T-cell (primary cell): ENCODE measurements around the gene COL19A1. TPM values are rescaled to one million over a fixed set of nuclear protein-coding genes. Genes with fewer than 3 reads are reported as not detected.

Experiments used
- ATAC-seq, 4 experiments: fragments of 200-7000 bp in 3 of 4; fragments of 150-1000 bp in 1 of 4; cut with Tn5 transposase; replicated peaks in 1 of 4; 1 replicate in 3 of 4; 2 replicates in 1 of 4; pipeline ENCODE4 v1.10.0; 2021; ENCODE audit warnings: moderate library complexity in 3 of 4, mild to moderate bottlenecking in 2 of 4, moderate number of reproducible peaks in 1 of 4
- CTCF ChIA-PET, 2 donors: fragments of 300-600 bp; sonication (Branson Sonifier 250); formaldehyde crosslinking; loops; one replicate each; lab custom pipeline; 2022; ENCODE audit warnings: antibody characterized with exemption in 2 of 2; lab: Charles Lee
- POLR2A ChIA-PET, 2 donors: fragments of 300-600 bp; sonication (Branson Sonifier 250); formaldehyde crosslinking; loops; one replicate each; lab custom pipeline; 2022; ENCODE audit warnings: antibody characterized with exemption in 2 of 2; lab: Charles Lee
- DNase-seq, 35 experiments: peaks; one replicate each; pipeline versions ENCODE4 v3.0.0 to v3.0.0-alpha.2; 2013 to 2023
- H3K27ac ChIP-seq: one replicate; pipeline ENCODE4 v1.5.1; 2013; ENCODE audit warnings: low read length
- H3K27me3 ChIP-seq, 2 experiments: replicated peaks in 1 of 2; 1 replicate in 1 of 2; 2 replicates in 1 of 2; pipeline versions ENCODE4 v1.6.1 to v1.7.0; 2013; ENCODE audit warnings: low read length in 1 of 2, mixed read lengths in 1 of 2; ENCODE audit not compliant: control insufficient read depth in 2 of 2, insufficient read depth in 2 of 2; ENCODE audit errors: extremely low read depth in 1 of 2
- H3K36me3 ChIP-seq, 2 donors: 1 replicate in 1 of 2; 2 replicates in 1 of 2; pipeline versions ENCODE4 v1.6.1 to v1.7.0; 2013; ENCODE audit warnings: low read length in 1 of 2; ENCODE audit not compliant: control insufficient read depth in 2 of 2, insufficient read depth in 1 of 2; ENCODE audit errors: extremely low read depth in 1 of 2
- H3K4me1 ChIP-seq, 2 experiments: 1 replicate in 1 of 2; 2 replicates in 1 of 2; pipeline versions ENCODE4 v1.6.1 to v1.7.0; 2013; ENCODE audit warnings: low read length in 2 of 2, mixed read lengths in 1 of 2; ENCODE audit not compliant: insufficient read depth in 2 of 2, control insufficient read depth in 1 of 2; ENCODE audit errors: extremely low read depth in 1 of 2
- H3K4me3 ChIP-seq, 2 donors: 1 replicate in 1 of 2; 2 replicates in 1 of 2; pipeline versions ENCODE4 v1.5.1 to v1.7.0; 2013; ENCODE audit warnings: mild to moderate bottlenecking in 2 of 2, low read length in 1 of 2, moderate library complexity in 1 of 2; ENCODE audit not compliant: control insufficient read depth in 1 of 2; ENCODE audit errors: extremely low read depth in 1 of 2
- H3K9me3 ChIP-seq: 2 replicates; pipeline ENCODE4 v1.7.0; 2013
- H3K27ac Mint-ChIP-seq, 2 donors: one replicate each; pipeline ENCODE4 v1.8.0; 2020 to 2021; ENCODE audit warnings: mild to moderate bottlenecking in 2 of 2, mixed read lengths in 2 of 2
- H3K27me3 Mint-ChIP-seq, 2 donors: one replicate each; pipeline ENCODE4 v1.8.0; 2021 to 2022; ENCODE audit warnings: mixed read lengths in 2 of 2
- H3K36me3 Mint-ChIP-seq: one replicate; pipeline ENCODE4 v1.8.0; 2021; ENCODE audit warnings: mixed read lengths
- H3K4me1 Mint-ChIP-seq, 3 donors: one replicate each; pipeline ENCODE4 v1.8.0; 2020 to 2022; ENCODE audit warnings: mixed read lengths in 3 of 3, mild to moderate bottlenecking in 1 of 3
- H3K4me3 Mint-ChIP-seq, 3 donors: one replicate each; pipeline ENCODE4 v1.8.0; 2020 to 2022; ENCODE audit warnings: mild to moderate bottlenecking in 3 of 3, mixed read lengths in 3 of 3, moderate library complexity in 3 of 3
- H3K9me3 Mint-ChIP-seq, 3 donors: one replicate each; pipeline ENCODE4 v1.8.0; 2020 to 2022; ENCODE audit warnings: mixed read lengths in 3 of 3
- WGBS: methylation state at CpG from one replicate; pipeline ENCODE4 v1.1.5; 2013; ENCODE audit warnings: missing lambda C conversion rate; ENCODE audit not compliant: insufficient coverage; 5-methylcytosine and 5-hydroxymethylcytosine counted together
- total RNA-seq, 35 experiments: library from RNA in 6 of 35; stranded (reverse) in 6 of 35; fragments of 120-200 nt in 1 of 35; gene quantifications; one replicate each; pipeline versions ENCODE4 v1.2.1 to v1.2.4 and lab custom pipeline; 2013 to 2026

The COL19A1 gene
- total RNA-seq, 5 donors from 2014 or later (not counting 1 experiment from before 2014, with no cell fraction given), result 0.42 to 2.3 (median 0.55) TPM

GRCh38 chr6:69900869-69901268 lies 34.5 kb downstream of the COL19A1 start:
- no peaks in the 10 kb centered on the region for H3K9me3 ChIP-seq
- CTCF ChIA-PET, result no interaction called here
- no peak for DNase-seq
- peaks cover 0 to 1% (median 0%) of the 10 kb centered on the region in 3 donors for H3K9me3 Mint-ChIP-seq
- H3K4me3 ChIP-seq, result no peak overlapping the region
- no peak overlapping the region for H3K27ac Mint-ChIP-seq
- no peak overlapping the region for H3K27ac ChIP-seq
- no peaks in the 10 kb centered on the region for H3K4me1 ChIP-seq
- no peaks in the 10 kb centered on the region for H3K36me3 ChIP-seq
- H3K4me1 Mint-ChIP-seq, result no peaks in the 10 kb centered on the region
- no peaks in the 10 kb centered on the region for H3K27me3 Mint-ChIP-seq
- no peaks in the 10 kb centered on the region for H3K36me3 Mint-ChIP-seq
- peaks cover 0 to 12% of the 10 kb centered on the region in 2 experiments for H3K27me3 ChIP-seq
- POLR2A ChIA-PET, result no interaction called here
- WGBS, result no CpG with 5 or more reads among the region's 2 CpGs
- H3K4me3 Mint-ChIP-seq, result no peak overlapping the region
- no peak for ATAC-seq

GRCh38 chr6:69901361-69901760 lies 35.0 kb downstream of the COL19A1 start:
- WGBS, result no CpG with 5 or more reads among the region's 3 CpGs
- Histone ChIP-seq H3K9me3 (no peaks in the 10 kb centered on the region), H3K27ac (no peak overlapping the region), H3K4me1 (no peaks in the 10 kb centered on the region), H3K27me3 (peaks cover 0 to 12% of the 10 kb centered on the region in 2 experiments), H3K4me3 (no peak overlapping the region), H3K36me3 (no peaks in the 10 kb centered on the region)
- Mint-ChIP-seq H3K27ac (no peak overlapping the region), H3K4me1 (no peaks in the 10 kb centered on the region), H3K4me3 (no peak overlapping the region), H3K9me3 (no peaks in the 10 kb centered on the region), H3K36me3 (no peaks in the 10 kb centered on the region), H3K27me3 (peaks cover 0 to 4% of the 10 kb centered on the region in 2 donors)
- ATAC-seq (no peak), DNase-seq (no peak)
- CTCF ChIA-PET, result no interaction called here
- POLR2A ChIA-PET, result no interaction called here

- H3K4me3 ChIP-seq, result no peak overlapping the region
- peaks cover 0 to 16% of the 10 kb centered on the region in 2 experiments for H3K27me3 ChIP-seq
- H3K27me3 Mint-ChIP-seq, result peaks cover 0 to 4% of the 10 kb centered on the region in 2 donors
- no peaks in the 10 kb centered on the region for H3K4me1 Mint-ChIP-seq
- no peak overlapping the region for H3K27ac ChIP-seq
- H3K36me3 ChIP-seq, result no peaks in the 10 kb centered on the region
- H3K4me1 ChIP-seq, result no peaks in the 10 kb centered on the region
- CTCF ChIA-PET, result interaction anchor here in 1 of 2 donors (0.5 kb wide), 1 partner anchor 12 kb away, joined by 5 read pairs; no protein-coding TSS in a partner anchor
- H3K4me3 Mint-ChIP-seq, result no peak overlapping the region
- H3K36me3 Mint-ChIP-seq, result no peaks in the 10 kb centered on the region
- no peaks in the 10 kb centered on the region for H3K9me3 Mint-ChIP-seq
- no peaks in the 10 kb centered on the region for H3K9me3 ChIP-seq
- POLR2A ChIA-PET, result interaction anchor here in 1 of 2 donors (0.5 kb wide), 1 partner anchor 62 kb away, joined by 4 read pairs; no protein-coding TSS in a partner anchor
- DNase-seq (no peak), ATAC-seq (no peak)
- no peak overlapping the region for H3K27ac Mint-ChIP-seq
- WGBS, result no CpG with 5 or more reads among the region's 1 CpG
These were observed 41.7 kb downstream of the COL19A1 start for GRCh38 chr6:69907981-69908498.

- Histone ChIP-seq H3K27me3 (peaks cover 0 to 4% of the 10 kb centered on the region in 2 experiments), H3K9me3 (no peaks in the 10 kb centered on the region), H3K36me3 (no peaks in the 10 kb centered on the region), H3K4me3 (no peak overlapping the region), H3K4me1 (no peaks in the 10 kb centered on the region), H3K27ac (no peak overlapping the region)
- no peaks in the 10 kb centered on the region for H3K9me3 Mint-ChIP-seq
- H3K4me1 Mint-ChIP-seq, result no peaks in the 10 kb centered on the region
- CTCF ChIA-PET, result no interaction called here
- no peak for ATAC-seq
- H3K4me3 Mint-ChIP-seq, result no peak overlapping the region
- no peaks in the 10 kb centered on the region for H3K36me3 Mint-ChIP-seq
- peaks cover 0 to 5% of the 10 kb centered on the region in 2 donors for H3K27me3 Mint-ChIP-seq
- DNase-seq, result no peak
- POLR2A ChIA-PET, result interaction anchor here (0.5 to 0.6 kb wide), 2 partner anchors 76 to 649 kb away, joined by 3 read pairs; no protein-coding TSS in a partner anchor
- no peak overlapping the region for H3K27ac Mint-ChIP-seq
These were observed 47.0 kb downstream of the COL19A1 start for GRCh38 chr6:69913361-69913760.

GRCh38 chr6:69914015-69914485 lies 47.7 kb downstream of the COL19A1 start:
- no peak overlapping the region for H3K27ac ChIP-seq
- Mint-ChIP-seq H3K27ac (no peak overlapping the region), H3K4me3 (no peak overlapping the region), H3K9me3 (no peaks in the 10 kb centered on the region), H3K4me1 (no peaks in the 10 kb centered on the region), H3K27me3 (peaks cover 0 to 5% of the 10 kb centered on the region in 2 donors), H3K36me3 (no peaks in the 10 kb centered on the region)
- no peak overlapping the region for H3K4me3 ChIP-seq
- ChIA-PET POLR2A (interaction anchor here (0.6 to 0.7 kb wide), 2 partner anchors 269 to 650 kb away, joined by 3 read pairs; no protein-coding TSS in a partner anchor), CTCF (interaction anchor here in 1 of 2 donors (0.6 kb wide), 1 partner anchor 74 kb away, joined by 3 read pairs; no protein-coding TSS in a partner anchor)
- H3K9me3 ChIP-seq, result no peaks in the 10 kb centered on the region
- no peaks in the 10 kb centered on the region for H3K36me3 ChIP-seq
- WGBS, result 100% methylated on average over 1 of the region's 2 CpGs
- no peaks in the 10 kb centered on the region for H3K4me1 ChIP-seq
- ATAC-seq, result no peak
- no peak for DNase-seq
- H3K27me3 ChIP-seq, result peaks cover 0 to 4% of the 10 kb centered on the region in 2 experiments

GRCh38 chr6:69915346-69915745 lies 49.0 kb downstream of the COL19A1 start:
- H3K4me1 Mint-ChIP-seq, result no peaks in the 10 kb centered on the region
- no peak for DNase-seq
- H3K36me3 Mint-ChIP-seq, result no peaks in the 10 kb centered on the region
- Histone ChIP-seq H3K27ac (no peak overlapping the region), H3K4me3 (no peak overlapping the region), H3K9me3 (no peaks in the 10 kb centered on the region), H3K27me3 (peaks cover 0 to 4% of the 10 kb centered on the region in 2 experiments), H3K4me1 (no peaks in the 10 kb centered on the region), H3K36me3 (no peaks in the 10 kb centered on the region)
- no CpG with 5 or more reads among the region's 2 CpGs for WGBS
- ChIA-PET POLR2A (no interaction called here), CTCF (no interaction called here)
- no peak overlapping the region for H3K27ac Mint-ChIP-seq
- H3K9me3 Mint-ChIP-seq, result no peaks in the 10 kb centered on the region
- peaks cover 0 to 5% of the 10 kb centered on the region in 2 donors for H3K27me3 Mint-ChIP-seq
- H3K4me3 Mint-ChIP-seq, result no peak overlapping the region
- no peak for ATAC-seq
